ENCODE data around the gene RBX1. TPM values are rescaled to one million over a fixed set of nuclear protein-coding genes. Genes with fewer than 3 reads are reported as not detected.
A peak's percentile ranks its signal among the peaks of the same experiment; 100 is the strongest.

Gene RBX1
- total and polyA plus RNA-seq, 3 experiments from 2014 or later: 88.3 to 147 (median 88.8) TPM

GRCh38 chr22:40955571-40955970 lies 4.4 kb downstream of the RBX1 start:
- Mint-ChIP-seq H3K27me3 (peaks cover 0 to 4% of the 10 kb centered on the region in 2 donors), H3K36me3 (peaks cover 0 to 60% (median 4%) of the 10 kb centered on the region in 3 donors), H3K4me1 (peaks cover 39 to 64% (median 59%) of the 10 kb centered on the region in 3 donors), H3K27ac (no peak overlapping the region), H3K9me3 (no peaks in the 10 kb centered on the region), H3K4me3 (no peak overlapping the region)
- Histone ChIP-seq H3K27ac (ENCODE audit: low read depth, low read length) (no peak overlapping the region), H3K27me3 (ENCODE audit: insufficient read depth, low read length, poor library complexity, severe bottlenecking) (no peaks in the 10 kb centered on the region), H3K9me3 (ENCODE audit: low read length) (no peaks in the 10 kb centered on the region), H3K4me1 (ENCODE audit: insufficient read depth, low read length) (peaks cover 20% of the 10 kb centered on the region), H3K36me3 (ENCODE audit: insufficient read depth, low read length) (peaks cover 9% of the 10 kb centered on the region), H3K4me3 (ENCODE audit: low read length) (no peak overlapping the region)
- POLR2A ChIA-PET: no interaction called here
- CTCF ChIA-PET: no interaction called here
- DNase-seq: no peak

GRCh38 chr22:40957601-40958000 lies 6.4 kb downstream of the RBX1 start:
- H3K4me1 Mint-ChIP-seq: peaks cover 31 to 57% (median 53%) of the 10 kb centered on the region in 3 donors
- Histone ChIP-seq H3K27me3 (ENCODE audit: insufficient read depth, low read length, poor library complexity, severe bottlenecking) (no peaks in the 10 kb centered on the region), H3K9me3 (ENCODE audit: low read length) (no peaks in the 10 kb centered on the region), H3K4me3 (ENCODE audit: low read length) (no peak overlapping the region), H3K36me3 (ENCODE audit: insufficient read depth, low read length) (peaks cover 9% of the 10 kb centered on the region), H3K4me1 (ENCODE audit: insufficient read depth, low read length) (peaks cover 11% of the 10 kb centered on the region), H3K27ac (ENCODE audit: low read depth, low read length) (no peak overlapping the region)
- ChIA-PET POLR2A (interaction anchor here (0.5 kb wide), 1 partner anchor 28 kb away, joined by 3 read pairs; no protein-coding TSS in a partner anchor), CTCF (interaction anchor here (4.6 kb wide), 1 partner anchor 35 kb away, joined by 15 read pairs; no protein-coding TSS in a partner anchor)
- H3K9me3 Mint-ChIP-seq: no peaks in the 10 kb centered on the region
- peaks cover 0 to 58% (median 4%) of the 10 kb centered on the region in 3 donors for H3K36me3 Mint-ChIP-seq
- peak overlapping the region in 2 of 8 donors; percentile 43 to 66 for H3K27ac Mint-ChIP-seq
- H3K4me3 Mint-ChIP-seq: no peak overlapping the region
- H3K27me3 Mint-ChIP-seq: no peaks in the 10 kb centered on the region
- no peak for DNase-seq

GRCh38 chr22:40958299-40958698 lies 7.1 kb downstream of the RBX1 start:
- ChIA-PET CTCF (interaction anchor here (4.6 kb wide), 1 partner anchor 35 kb away, joined by 15 read pairs; no protein-coding TSS in a partner anchor), POLR2A (interaction anchor here (0.5 to 0.6 kb wide), 2 partner anchors 29 to 138 kb away, joined by 3 to 5 read pairs; no protein-coding TSS in a partner anchor)
- peaks cover 4% of the 10 kb centered on the region for H3K4me1 ChIP-seq (ENCODE audit: insufficient read depth, low read length)
- DNase-seq: no peak
- peak overlapping the region in 6 of 8 donors; percentile 17 to 90 (median 62) for H3K27ac Mint-ChIP-seq
- H3K27me3 Mint-ChIP-seq: no peaks in the 10 kb centered on the region
- peaks cover 0 to 60% (median 4%) of the 10 kb centered on the region in 3 donors for H3K36me3 Mint-ChIP-seq
- H3K4me3 Mint-ChIP-seq: no peak overlapping the region
- peaks cover 24 to 50% (median 46%) of the 10 kb centered on the region in 3 donors for H3K4me1 Mint-ChIP-seq
- H3K36me3 ChIP-seq (ENCODE audit: insufficient read depth, low read length): peaks cover 9% of the 10 kb centered on the region
- no peak overlapping the region for H3K27ac ChIP-seq (ENCODE audit: low read depth, low read length)
- no peaks in the 10 kb centered on the region for H3K9me3 ChIP-seq (ENCODE audit: low read length)
- no peaks in the 10 kb centered on the region for H3K9me3 Mint-ChIP-seq
- H3K27me3 ChIP-seq (ENCODE audit: insufficient read depth, low read length, poor library complexity, severe bottlenecking): no peaks in the 10 kb centered on the region
- H3K4me3 ChIP-seq (ENCODE audit: low read length): no peak overlapping the region

- Histone ChIP-seq H3K4me1 (ENCODE audit: insufficient read depth, low read length) (no peaks in the 10 kb centered on the region), H3K36me3 (ENCODE audit: insufficient read depth, low read length) (peaks cover 25% of the 10 kb centered on the region), H3K4me3 (ENCODE audit: low read length) (no peak overlapping the region), H3K9me3 (ENCODE audit: low read length) (no peaks in the 10 kb centered on the region), H3K27me3 (ENCODE audit: insufficient read depth, low read length, poor library complexity, severe bottlenecking) (no peaks in the 10 kb centered on the region), H3K27ac (ENCODE audit: low read depth, low read length) (no peak overlapping the region)
- CTCF ChIA-PET: interaction anchor here (1.0 to 4.6 kb wide), 2 partner anchors 37 to 225 kb away, joined by 4 to 15 read pairs; no protein-coding TSS in a partner anchor
- POLR2A ChIA-PET: no interaction called here
- H3K27me3 Mint-ChIP-seq: no peaks in the 10 kb centered on the region
- H3K36me3 Mint-ChIP-seq: peaks cover 0 to 60% (median 4%) of the 10 kb centered on the region in 3 donors
- H3K4me3 Mint-ChIP-seq: no peak overlapping the region
- no peak for DNase-seq
- peaks cover 12 to 32% (median 32%) of the 10 kb centered on the region in 3 donors for H3K4me1 Mint-ChIP-seq
- H3K9me3 Mint-ChIP-seq: peaks cover 0 to 1% (median 0%) of the 10 kb centered on the region in 5 donors
- H3K27ac Mint-ChIP-seq: peak overlapping the region in 5 of 8 donors; percentile 4 to 85 (median 28)
Observed at GRCh38 chr22:40960145-40960544, 9.0 kb downstream of the RBX1 start.

- Histone ChIP-seq H3K9me3 (ENCODE audit: low read length) (no peaks in the 10 kb centered on the region), H3K4me1 (ENCODE audit: insufficient read depth, low read length) (no peaks in the 10 kb centered on the region), H3K27ac (ENCODE audit: low read depth, low read length) (no peak overlapping the region), H3K4me3 (ENCODE audit: low read length) (no peak overlapping the region), H3K36me3 (ENCODE audit: insufficient read depth, low read length) (peaks cover 39% of the 10 kb centered on the region), H3K27me3 (ENCODE audit: insufficient read depth, low read length, poor library complexity, severe bottlenecking) (no peaks in the 10 kb centered on the region)
- Mint-ChIP-seq H3K9me3 (peaks cover 0 to 1% (median 0%) of the 10 kb centered on the region in 5 donors), H3K27ac (peak overlapping the region in 1 of 8 donors; percentile 66), H3K27me3 (no peaks in the 10 kb centered on the region), H3K36me3 (peaks cover 0 to 71% (median 7%) of the 10 kb centered on the region in 3 donors), H3K4me1 (peaks cover 2 to 4% (median 4%) of the 10 kb centered on the region in 3 donors), H3K4me3 (no peak overlapping the region)
- ChIA-PET CTCF (interaction anchor here (0.7 to 1.4 kb wide), 2 partner anchors 15 to 32 kb away, joined by 3 read pairs; no protein-coding TSS in a partner anchor), POLR2A (interaction anchor here (1.1 kb wide), 1 partner anchor 127 kb away, joined by 3 read pairs; no protein-coding TSS in a partner anchor)
- no peak for DNase-seq
Observed at GRCh38 chr22:40965936-40966725, 15.0 kb downstream of the RBX1 start.

- H3K4me3 Mint-ChIP-seq: no peak overlapping the region
- H3K27ac ChIP-seq (ENCODE audit: low read depth, low read length): no peak overlapping the region
Observed at GRCh38 chr22:40966726-40967085, 15.5 kb downstream of the RBX1 start.

GRCh38 chr22:40967111-40967760 lies 16.1 kb downstream of the RBX1 start:
- POLR2A ChIA-PET: interaction anchor here (0.5 to 1.1 kb wide), 2 partner anchors 13 to 126 kb away, joined by 3 to 5 read pairs; no protein-coding TSS in a partner anchor
- Mint-ChIP-seq H3K27ac (peak overlapping the region in 3 of 8 donors; percentile 24 to 49 (median 47)), H3K9me3 (peaks cover 0 to 1% (median 0%) of the 10 kb centered on the region in 5 donors), H3K36me3 (peaks cover 0 to 73% (median 7%) of the 10 kb centered on the region in 3 donors), H3K27me3 (no peaks in the 10 kb centered on the region), H3K4me3 (no peak overlapping the region), H3K4me1 (peaks cover under 1 to 4% (median 2%) of the 10 kb centered on the region in 3 donors)
- H3K4me3 ChIP-seq (ENCODE audit: low read length): no peak overlapping the region
- H3K9me3 ChIP-seq (ENCODE audit: low read length): no peaks in the 10 kb centered on the region
- no peaks in the 10 kb centered on the region for H3K4me1 ChIP-seq (ENCODE audit: insufficient read depth, low read length)
- H3K27me3 ChIP-seq (ENCODE audit: insufficient read depth, low read length, poor library complexity, severe bottlenecking): no peaks in the 10 kb centered on the region
- peaks cover 39% of the 10 kb centered on the region for H3K36me3 ChIP-seq (ENCODE audit: insufficient read depth, low read length)
- CTCF ChIA-PET: no interaction called here
- DNase-seq: no peak
- no peak overlapping the region for H3K27ac ChIP-seq (ENCODE audit: low read depth, low read length)

More at GRCh38 chr22:40966726-40967085, 15.5 kb downstream of the RBX1 start:
- no peak for DNase-seq
- POLR2A ChIA-PET: interaction anchor here (1.1 kb wide), 1 partner anchor 127 kb away, joined by 3 read pairs; no protein-coding TSS in a partner anchor
- no peaks in the 10 kb centered on the region for H3K4me1 ChIP-seq (ENCODE audit: insufficient read depth, low read length)
- Mint-ChIP-seq H3K36me3 (peaks cover 0 to 72% (median 7%) of the 10 kb centered on the region in 3 donors), H3K27me3 (no peaks in the 10 kb centered on the region), H3K27ac (peak overlapping the region in 2 of 8 donors; percentile 33 to 66), H3K4me1 (peaks cover 2 to 4% (median 4%) of the 10 kb centered on the region in 3 donors), H3K9me3 (peaks cover 0 to 1% (median 0%) of the 10 kb centered on the region in 5 donors)
- no peaks in the 10 kb centered on the region for H3K27me3 ChIP-seq (ENCODE audit: insufficient read depth, low read length, poor library complexity, severe bottlenecking)
- CTCF ChIA-PET: interaction anchor here (1.4 kb wide), 1 partner anchor 14 kb away, joined by 3 read pairs; no protein-coding TSS in a partner anchor
- H3K36me3 ChIP-seq (ENCODE audit: insufficient read depth, low read length): peaks cover 39% of the 10 kb centered on the region
- no peaks in the 10 kb centered on the region for H3K9me3 ChIP-seq (ENCODE audit: low read length)
- H3K4me3 ChIP-seq (ENCODE audit: low read length): no peak overlapping the region

All from CD8-positive, alpha-beta memory T cell (primary cell).